SIG-M5 treated with dmso at 0.1 percent for 504 hours (cell line): ENCODE data around the gene PIF1.

Source experiments
- DNase-seq: peaks from one replicate; lab custom pipeline; 2025; ENCODE audit not compliant: unreplicated experiment; lab: John Stamatoyannopoulos, UW

The PIF1 gene

DNA sequence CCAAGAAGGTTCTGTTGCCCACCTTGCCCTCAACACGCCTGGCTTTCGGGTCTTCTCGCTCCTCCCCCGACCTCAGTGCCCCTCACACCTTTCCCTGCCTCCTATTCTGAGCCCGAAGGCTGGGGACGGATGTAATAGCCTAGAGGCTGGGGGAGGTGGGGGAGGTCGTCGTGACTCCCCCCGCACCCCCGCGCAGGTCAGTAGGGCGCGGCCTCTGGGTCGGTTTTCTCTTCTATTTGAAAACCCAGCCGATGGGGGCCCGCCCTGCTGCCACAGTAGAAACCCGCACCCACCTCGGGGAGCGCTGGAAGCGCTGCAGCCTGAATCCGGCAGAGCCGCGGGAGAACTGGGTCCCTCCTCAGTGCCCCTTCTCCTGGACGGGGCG, 49.1 kb downstream of the PIF1 start:
- DNase-seq: no peak

- DNase-seq: no peak
Observed at GRCh38 chr15:64775551-64776401, 49.7 kb downstream of the PIF1 start, which contains the start of gene RBPMS2. RBPMS2 (minus strand) TSS chr15:64775589; CDS start chr15:64775319, 270 bp downstream.

- DNase-seq: no peak
Observed at GRCh38 chr15:64774629-64775493, 50.6 kb downstream of the PIF1 start.

DNA sequence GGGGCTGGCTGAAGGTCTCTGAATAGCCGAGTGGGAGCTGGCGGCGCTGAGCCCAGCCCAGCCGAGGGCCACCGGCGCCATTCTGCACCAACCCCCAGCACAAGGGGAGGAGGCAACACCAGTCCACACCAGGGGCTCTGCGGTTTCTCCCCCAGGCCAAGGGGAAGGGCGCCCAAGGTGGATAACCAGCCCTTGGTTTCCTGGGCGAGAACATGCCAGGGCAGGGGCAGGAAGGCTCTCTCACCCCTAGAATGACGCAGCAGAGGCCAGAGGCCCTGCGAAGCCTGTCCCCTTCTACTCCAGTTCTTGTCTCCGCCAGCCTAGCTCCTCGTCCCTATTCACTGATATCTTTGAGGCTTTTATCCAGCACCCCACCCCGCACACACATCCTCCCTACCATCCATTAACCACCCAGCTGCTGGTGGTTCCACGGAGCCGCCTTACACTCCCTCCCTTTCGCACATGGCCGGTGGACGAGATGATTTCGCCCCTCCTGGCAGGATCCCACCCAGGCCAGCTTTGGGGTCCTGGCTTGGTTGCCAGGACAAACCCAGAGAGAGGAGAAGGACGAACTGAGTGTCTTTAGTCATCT, 51.3 kb downstream of the PIF1 start:
- DNase-seq: no peak

DNA sequence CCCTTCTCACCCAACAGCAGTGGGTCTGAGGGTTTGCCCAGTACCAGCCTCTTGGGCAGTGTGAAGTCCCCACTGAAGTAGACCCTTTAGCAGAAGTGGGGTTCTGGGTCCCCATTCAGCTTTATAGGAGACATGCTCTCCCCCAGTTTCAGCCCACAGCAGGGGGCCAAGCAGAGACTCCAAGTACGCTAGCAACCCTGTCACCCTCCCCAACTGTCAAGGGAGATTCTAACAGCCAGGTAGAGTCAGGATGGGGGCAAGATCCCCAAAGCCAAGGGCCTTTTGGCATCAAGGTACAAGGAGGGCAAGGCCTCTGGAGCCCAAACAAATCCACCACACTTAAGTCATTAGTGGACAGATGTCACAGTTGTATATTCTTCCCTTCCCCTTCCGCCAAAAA, 51.8 kb downstream of the PIF1 start:
- DNase-seq: no peak

DNA sequence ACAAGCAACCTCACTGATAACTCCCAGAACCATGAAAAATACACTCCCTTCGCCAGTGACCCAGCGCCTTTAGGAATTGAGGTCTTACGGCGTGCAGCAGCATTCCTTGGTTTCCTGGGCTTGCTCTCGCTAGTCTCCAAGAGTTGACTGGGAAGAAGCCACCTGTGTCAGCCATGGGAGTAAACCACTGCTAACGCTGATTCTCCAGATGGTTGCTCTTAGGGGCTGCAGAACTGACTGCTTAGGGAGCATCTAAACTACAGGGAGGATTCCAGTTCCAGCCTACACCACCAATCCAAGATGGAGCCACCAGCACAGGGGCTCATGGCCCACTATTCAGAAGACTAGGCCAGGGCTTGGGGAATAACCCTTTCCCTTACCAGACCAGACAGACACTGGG, 52.5 kb downstream of the PIF1 start:
- DNase-seq: no peak

GRCh38 chr15:64772488-64772887, 53.0 kb downstream of the PIF1 start:
- DNase-seq: no peak

DNA sequence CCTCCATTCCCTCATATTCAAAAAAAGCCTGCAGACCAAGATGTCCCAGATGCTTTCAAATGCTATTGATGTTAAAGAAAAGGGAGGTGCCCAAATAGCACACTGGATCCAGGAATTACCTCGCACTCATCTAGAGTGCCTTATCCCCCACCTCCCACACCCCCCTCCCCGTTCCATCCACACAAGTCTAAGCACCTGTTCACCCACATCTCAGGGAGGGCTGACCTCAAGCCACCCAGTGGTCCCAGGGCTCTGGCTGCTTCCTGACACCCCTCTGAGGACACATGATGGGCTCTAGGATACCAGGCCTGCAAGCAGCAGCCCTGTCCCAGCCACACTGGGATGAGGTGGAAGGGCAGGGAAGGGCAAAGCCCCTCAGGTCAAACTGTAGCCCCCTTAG, 54.8 kb downstream of the PIF1 start:
- DNase-seq: no peak

GRCh38 chr15:64767203-64767602, 58.2 kb downstream of the PIF1 start:
- no peak for DNase-seq

DNA sequence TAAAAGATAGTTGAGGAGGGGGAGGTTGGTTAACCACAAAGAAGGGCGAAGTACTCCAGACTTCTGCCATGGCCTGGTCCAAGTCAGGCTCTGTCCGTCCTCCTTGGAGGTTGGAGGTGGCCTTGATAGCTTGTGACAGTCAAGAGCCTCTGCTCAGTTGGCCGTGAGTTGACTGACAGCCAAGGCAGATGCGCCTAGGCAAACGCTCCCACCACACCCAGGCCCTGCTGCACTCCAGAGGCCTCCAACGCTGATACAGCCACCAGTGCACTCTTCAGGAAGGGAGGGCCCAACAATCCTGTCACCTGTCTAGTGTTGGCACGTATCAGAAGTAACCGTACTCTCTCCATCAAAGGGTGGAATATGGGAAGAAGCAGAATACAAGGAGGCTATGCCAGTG, 59.4 kb downstream of the PIF1 start:
- no peak for DNase-seq
